Measurements from ENCODE around the gene SLC44A3. TPM values are rescaled to one million over a fixed set of nuclear protein-coding genes. Genes with fewer than 3 reads are reported as not detected.

The SLC44A3 gene
- total and polyA plus RNA-seq, 12 donors, result 4.2 to 26.2 (median 9.5) TPM

DNA sequence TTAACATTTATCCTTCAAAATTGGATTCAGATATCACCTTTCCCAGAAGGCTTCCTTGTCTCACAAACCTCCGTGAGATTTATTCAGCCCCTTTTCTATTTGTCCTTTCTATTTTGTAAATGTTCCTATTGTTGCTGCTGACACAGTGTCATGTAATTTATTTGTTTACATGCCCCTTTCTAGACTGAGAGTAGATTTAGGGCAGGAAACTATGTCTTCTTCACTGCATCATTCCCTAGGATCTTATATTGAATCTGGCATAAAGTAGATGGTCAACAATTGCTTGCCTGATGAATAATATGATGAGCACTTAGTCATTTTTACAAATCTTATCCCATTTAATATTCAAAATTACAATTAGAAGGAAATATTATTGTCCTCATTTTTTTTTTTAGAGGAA, 114.9 kb downstream of the SLC44A3 start:
- WGBS, 4 donors, result 46 to 73% (median 57%) methylated on average over 1 of the region's 1 CpG
- peak overlapping the region in 3 of 5 donors; percentile 24 to 85 (median 73) for H3K27ac ChIP-seq

DNA sequence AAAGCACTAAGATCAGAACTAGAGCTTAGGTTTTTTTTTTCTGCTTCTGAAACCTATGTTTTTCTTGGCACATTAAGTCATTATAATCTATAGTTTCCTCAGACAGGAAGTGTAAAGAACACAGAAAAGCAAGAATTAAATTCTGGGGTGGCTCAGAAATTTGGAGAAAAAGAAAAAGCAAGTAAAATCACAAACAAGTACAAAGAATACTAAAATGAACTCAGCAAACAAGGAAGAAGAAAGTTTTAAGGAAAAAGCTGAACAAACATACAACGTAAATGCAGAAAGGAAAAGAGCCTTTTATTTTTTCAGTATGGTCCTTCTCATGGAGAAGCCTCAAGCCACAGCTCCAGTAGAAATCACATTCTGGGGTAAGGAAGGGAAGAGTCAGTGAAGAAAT, 115.3 kb downstream of the SLC44A3 start:
- H3K4me1 ChIP-seq (replicated peaks in 1 of 2), result peaks cover 38 to 42% of the 10 kb centered on the region in 2 donors
- H3K4me3 ChIP-seq, result no peak overlapping the region
- intact Hi-C loops (cut with DNase I), result loop anchor here in 1 of 2 donors (10.0 kb wide), 1 partner anchor 99 kb away; no protein-coding TSS in a partner anchor
- no peaks in the 10 kb centered on the region for H3K36me3 ChIP-seq (replicated peaks in 1 of 2)
- H3K27ac ChIP-seq, result peak overlapping the region; percentile 49 to 85 (median 73)
- no peaks in the 10 kb centered on the region for H3K9me3 ChIP-seq (replicated peaks in 1 of 3)
- DNase-seq, result no peak
- TF ChIP-seq, protein P1, sequence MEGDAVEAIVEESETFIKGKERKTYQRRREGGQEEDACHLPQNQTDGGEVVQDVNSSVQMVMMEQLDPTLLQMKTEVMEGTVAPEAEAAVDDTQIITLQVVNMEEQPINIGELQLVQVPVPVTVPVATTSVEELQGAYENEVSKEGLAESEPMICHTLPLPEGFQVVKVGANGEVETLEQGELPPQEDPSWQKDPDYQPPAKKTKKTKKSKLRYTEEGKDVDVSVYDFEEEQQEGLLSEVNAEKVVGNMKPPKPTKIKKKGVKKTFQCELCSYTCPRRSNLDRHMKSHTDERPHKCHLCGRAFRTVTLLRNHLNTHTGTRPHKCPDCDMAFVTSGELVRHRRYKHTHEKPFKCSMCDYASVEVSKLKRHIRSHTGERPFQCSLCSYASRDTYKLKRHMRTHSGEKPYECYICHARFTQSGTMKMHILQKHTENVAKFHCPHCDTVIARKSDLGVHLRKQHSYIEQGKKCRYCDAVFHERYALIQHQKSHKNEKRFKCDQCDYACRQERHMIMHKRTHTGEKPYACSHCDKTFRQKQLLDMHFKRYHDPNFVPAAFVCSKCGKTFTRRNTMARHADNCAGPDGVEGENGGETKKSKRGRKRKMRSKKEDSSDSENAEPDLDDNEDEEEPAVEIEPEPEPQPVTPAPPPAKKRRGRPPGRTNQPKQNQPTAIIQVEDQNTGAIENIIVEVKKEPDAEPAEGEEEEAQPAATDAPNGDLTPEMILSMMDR (IDR thresholded peaks at IDR 0.05), result no peak
- TF ChIP-seq POLR2A (IDR thresholded peaks at IDR 0.05), result no peak
- WGBS, 4 donors, result 42 to 60% (median 49%) methylated on average over 1 of the region's 1 CpG
- no peaks in the 10 kb centered on the region for H3K27me3 ChIP-seq

More for the DNA sequence above, 114.9 kb downstream of the SLC44A3 start:
- Histone ChIP-seq H3K4me1 (replicated peaks in 1 of 2) (peaks cover 43 to 47% of the 10 kb centered on the region in 2 donors), H3K27me3 (no peaks in the 10 kb centered on the region), H3K9me3 (replicated peaks in 1 of 3) (no peaks in the 10 kb centered on the region), H3K4me3 (no peak overlapping the region), H3K36me3 (replicated peaks in 1 of 2) (no peaks in the 10 kb centered on the region)
- no peak for DNase-seq
- intact Hi-C loops (cut with DNase I), result loop anchor here in 1 of 2 donors (10.0 kb wide), 1 partner anchor 100 kb away; no protein-coding TSS in a partner anchor
- TF ChIP-seq, protein P1 (IDR thresholded peaks at IDR 0.05), result no peak
- TF ChIP-seq POLR2A (IDR thresholded peaks at IDR 0.05), result no peak

DNA sequence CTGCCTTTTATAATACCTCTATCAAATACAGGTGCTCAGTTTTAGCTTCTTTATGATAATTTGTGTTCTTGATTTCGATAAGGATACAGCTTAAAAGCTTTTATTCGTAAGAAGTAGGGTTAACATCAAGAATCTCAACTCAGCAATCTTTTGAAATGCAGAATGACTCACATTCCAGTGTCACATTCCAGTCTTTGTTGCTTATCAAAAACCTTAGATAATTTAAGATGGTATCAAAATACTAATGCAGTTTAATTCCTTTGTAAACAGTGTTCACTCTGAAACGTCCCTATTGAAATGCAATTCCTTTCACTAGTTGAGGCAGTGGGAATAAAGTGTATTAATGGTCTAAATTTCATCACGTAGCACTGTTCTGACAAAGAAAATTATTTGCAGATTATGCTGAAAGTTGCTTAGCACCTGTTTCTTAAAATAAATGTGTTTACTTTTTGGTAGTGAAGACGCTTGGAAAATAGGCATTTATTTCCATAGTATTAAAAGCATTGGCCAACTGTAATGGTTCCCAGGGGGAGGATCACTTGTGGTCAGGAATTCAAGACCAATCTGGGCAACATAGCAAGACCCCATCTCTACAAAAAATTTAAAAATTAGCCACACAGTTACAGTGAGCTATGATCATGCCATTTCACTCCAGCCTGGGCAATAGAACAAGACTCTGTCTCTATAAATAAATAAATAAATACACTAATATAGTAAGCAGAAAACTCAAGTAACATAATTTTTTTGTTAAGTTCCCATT, 116.9 kb downstream of the SLC44A3 start:
- peaks cover 38 to 42% of the 10 kb centered on the region in 2 donors for H3K4me1 ChIP-seq (replicated peaks in 1 of 2)
- intact Hi-C loops (cut with DNase I), result loop anchor here in 1 of 2 donors (10.0 kb wide), 1 partner anchor 98 kb away; no protein-coding TSS in a partner anchor
- no peaks in the 10 kb centered on the region for H3K9me3 ChIP-seq (replicated peaks in 1 of 3)
- H3K27ac ChIP-seq, result peak overlapping the region; percentile 49 to 85 (median 73)
- DNase-seq, result no peak
- H3K36me3 ChIP-seq (replicated peaks in 1 of 2), result no peaks in the 10 kb centered on the region
- no peaks in the 10 kb centered on the region for H3K27me3 ChIP-seq
- TF ChIP-seq, protein P1 (IDR thresholded peaks at IDR 0.05), result no peak
- no peak for TF ChIP-seq POLR2A (IDR thresholded peaks at IDR 0.05)
- H3K4me3 ChIP-seq, result peak overlapping the region in 1 of 4 donors; percentile 7
- WGBS, 4 donors, result 30 to 44% (median 35%) methylated on average over 5 of the region's 5 CpGs

DNA sequence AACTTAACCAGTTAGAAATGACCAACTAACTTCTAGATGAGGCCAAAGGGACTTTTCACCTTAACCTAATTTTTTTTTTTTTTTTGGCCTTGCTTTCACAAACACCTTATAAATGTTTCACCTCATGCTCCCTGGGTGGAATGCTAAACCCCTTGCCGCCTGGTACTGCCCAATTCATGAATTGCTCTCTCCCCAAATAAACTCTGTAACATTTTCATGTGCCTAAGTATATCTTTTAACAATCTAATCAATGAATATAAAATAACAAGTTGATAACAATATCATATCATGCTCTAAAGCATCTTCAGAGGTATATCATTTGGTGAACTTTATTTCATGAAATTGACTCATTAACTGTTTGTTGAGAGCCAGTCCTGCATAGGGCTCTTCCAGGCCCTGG, 117.7 kb downstream of the SLC44A3 start:
- Histone ChIP-seq H3K4me3 (no peak overlapping the region), H3K27ac (peak overlapping the region in 3 of 5 donors; percentile 12 to 85 (median 73)), H3K9me3 (replicated peaks in 1 of 3) (no peaks in the 10 kb centered on the region), H3K36me3 (replicated peaks in 1 of 2) (no peaks in the 10 kb centered on the region), H3K4me1 (replicated peaks in 1 of 2) (peaks cover 38 to 42% of the 10 kb centered on the region in 2 donors), H3K27me3 (no peaks in the 10 kb centered on the region)
- WGBS, 4 donors, result 62 to 100% (median 97%) methylated on average over 1 of the region's 1 CpG
- DNase-seq, result no peak
- intact Hi-C loops (cut with DNase I), result loop anchor here in 1 of 2 donors (10.0 kb wide), 1 partner anchor 97 kb away; no protein-coding TSS in a partner anchor
- TF ChIP-seq POLR2A (IDR thresholded peaks at IDR 0.05), result no peak
- TF ChIP-seq, protein P1 (IDR thresholded peaks at IDR 0.05), result no peak

Data from adrenal gland (tissue), 12 donors.